Activated CD4-positive, alpha-beta T cell treated with anti-CD3 and anti-CD28 coated beads for 36 hours (primary cell): ENCODE measurements around the gene ICE2. TPM values are rescaled to one million over a fixed set of nuclear protein-coding genes. Genes with fewer than 3 reads are reported as not detected.
"Not testable (repeated sequence)": the region's sequence is repeated elsewhere in the genome, so short reads cannot be mapped to it uniquely, and the experiment has no call there.

Experiments
- ATAC-seq: fragments of 200-7000 bp; cut with Tn5 transposase; one replicate; pipeline ENCODE4 v1.10.0; 2021; ENCODE audit warnings: mild to moderate bottlenecking, moderate library complexity
- CTCF ChIA-PET: fragments of 350-600 bp; sonication (Branson Sonifier 250); formaldehyde crosslinking; loops from one replicate; lab custom pipeline; 2021; ENCODE audit warnings: antibody characterized with exemption; lab: Charles Lee
- POLR2A ChIA-PET: fragments of 350-600 bp; sonication (Branson Sonifier 250); formaldehyde crosslinking; loops from one replicate; lab custom pipeline; 2021; ENCODE audit warnings: antibody characterized with exemption, inconsistent platforms; lab: Charles Lee
- DNase-seq: peaks from one replicate; pipeline ENCODE4 v3.0.0-alpha.2; 2020
- H3K27ac Mint-ChIP-seq: one replicate; pipeline ENCODE4 v1.8.0; 2021; ENCODE audit warnings: mixed read lengths
- H3K27me3 Mint-ChIP-seq: one replicate; pipeline ENCODE4 v1.8.0; 2021; ENCODE audit warnings: mixed read lengths
- H3K36me3 Mint-ChIP-seq: one replicate; pipeline ENCODE4 v1.8.0; 2021; ENCODE audit warnings: low read depth, mixed read lengths
- H3K4me1 Mint-ChIP-seq: one replicate; pipeline ENCODE4 v1.8.0; 2021; ENCODE audit warnings: mixed read lengths
- H3K4me3 Mint-ChIP-seq: one replicate; pipeline ENCODE4 v1.8.0; 2021; ENCODE audit warnings: mild to moderate bottlenecking, moderate library complexity, mixed read lengths
- H3K9me3 Mint-ChIP-seq: one replicate; pipeline ENCODE4 v1.8.0; 2021; ENCODE audit warnings: low read depth, mixed read lengths
- intact Hi-C, 2 experiments: fragments of 100-400 bp; cut with DNase I in 1 of 2; cut with micrococcal nuclease in 1 of 2; formaldehyde crosslinking; loops; one replicate each; pipeline versions ENCODE4 v1.14.2 to v1.15.1; 2022 to 2024; cut with DNase I, micrococcal nuclease
- total RNA-seq, 2 experiments: library from RNA; stranded (reverse); gene quantifications; one replicate each; pipeline ENCODE4 v1.2.3, GENCODE V29; 2021

Gene ICE2
- total RNA-seq, 2 experiments from 2014 or later: 72.8 to 81.6 TPM

- POLR2A ChIA-PET: no interaction called here
- intact Hi-C loops: no loop called here
- H3K27ac Mint-ChIP-seq: no peak overlapping the region
- DNase-seq (no peak), ATAC-seq (no peak)
- CTCF ChIA-PET: interaction anchor here (0.6 to 0.9 kb wide), 3 partner anchors 8 to 94 kb away, joined by 3 to 4 read pairs (median 3); no protein-coding TSS in a partner anchor
- peaks cover 11% of the 10 kb centered on the region for H3K4me1 Mint-ChIP-seq
- no peaks in the 10 kb centered on the region for H3K9me3 Mint-ChIP-seq
- H3K27me3 Mint-ChIP-seq: no peaks in the 10 kb centered on the region
- peaks cover 15% of the 10 kb centered on the region for H3K36me3 Mint-ChIP-seq
- no peak overlapping the region for H3K4me3 Mint-ChIP-seq
These were observed 58.7 kb downstream of the ICE2 start for GRCh38 chr15:60420203-60420716.

- H3K4me1 Mint-ChIP-seq: peaks cover 11% of the 10 kb centered on the region
- no peak overlapping the region for H3K4me3 Mint-ChIP-seq
- peaks cover 15% of the 10 kb centered on the region for H3K36me3 Mint-ChIP-seq
- H3K27me3 Mint-ChIP-seq: no peaks in the 10 kb centered on the region
- DNase-seq (no peak), ATAC-seq (no peak)
- POLR2A ChIA-PET: no interaction called here
- H3K9me3 Mint-ChIP-seq: no peaks in the 10 kb centered on the region
- no peak overlapping the region for H3K27ac Mint-ChIP-seq
- CTCF ChIA-PET: interaction anchor here (0.6 to 0.9 kb wide), 4 partner anchors 9 to 93 kb away, joined by 3 to 4 read pairs (median 3); no protein-coding TSS in a partner anchor
- intact Hi-C loops: no loop called here
These were observed 59.2 kb downstream of the ICE2 start for GRCh38 chr15:60419753-60420152.

DNA sequence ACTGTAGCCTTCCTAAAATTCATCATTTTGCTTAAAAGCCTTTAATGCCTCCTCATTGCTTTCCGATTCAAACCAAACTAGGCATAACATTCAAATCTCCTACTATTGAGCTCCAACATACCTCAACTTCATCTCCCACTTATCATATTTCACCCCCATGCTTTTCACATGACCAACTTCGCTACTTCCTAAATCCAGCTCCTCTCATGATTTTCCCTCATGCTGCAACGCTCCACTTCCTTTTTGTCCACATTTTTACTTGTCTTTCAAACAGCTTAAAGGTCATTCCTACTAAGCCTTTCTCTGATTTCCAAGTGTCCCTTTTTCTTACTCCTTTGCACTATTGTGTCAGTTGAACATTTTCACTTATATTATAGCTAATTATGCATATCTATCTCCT is 60.8 kb downstream of the ICE2 start:
- DNase-seq: no peak
- Mint-ChIP-seq H3K36me3 (peaks cover 6% of the 10 kb centered on the region), H3K27ac (no peak overlapping the region), H3K27me3 (no peaks in the 10 kb centered on the region), H3K9me3 (no peaks in the 10 kb centered on the region), H3K4me3 (no peak overlapping the region), H3K4me1 (no peaks in the 10 kb centered on the region)
- POLR2A ChIA-PET: no interaction called here
- intact Hi-C loops: no loop called here
- CTCF ChIA-PET: interaction anchor here (0.6 to 1.0 kb wide), 3 partner anchors 55 to 498 kb away, joined by 3 to 4 read pairs (median 3); no protein-coding TSS in a partner anchor
- no peak for ATAC-seq

DNA sequence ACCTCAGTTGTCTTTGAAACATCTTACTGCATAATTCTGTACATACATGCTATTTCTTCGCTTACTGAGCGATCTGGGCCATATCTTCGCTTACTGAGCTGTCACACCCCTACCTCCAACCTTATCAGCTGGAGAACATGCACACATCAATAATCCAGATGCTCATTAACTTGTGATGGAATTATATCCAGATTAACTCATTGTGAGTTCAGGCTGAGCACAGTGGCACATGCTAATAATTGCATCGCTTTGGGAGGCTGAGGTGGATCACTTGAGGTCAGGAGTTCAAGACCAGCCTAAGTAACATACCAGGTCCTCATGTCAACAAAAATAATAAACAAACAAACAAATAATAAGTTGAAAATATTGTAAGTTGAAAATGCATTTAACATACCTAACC is 61.8 kb downstream of the ICE2 start:
- Mint-ChIP-seq H3K27me3 (no peaks in the 10 kb centered on the region), H3K4me1 (no peaks in the 10 kb centered on the region), H3K9me3 (no peaks in the 10 kb centered on the region), H3K4me3 (no peak overlapping the region), H3K36me3 (peaks cover 3% of the 10 kb centered on the region), H3K27ac (no peak overlapping the region)
- DNase-seq (no peak), ATAC-seq (no peak)
- ChIA-PET CTCF (no interaction called here), POLR2A (no interaction called here)
- intact Hi-C loops: no loop called here

GRCh38 chr15:60416484-60416883 is 62.5 kb downstream of the ICE2 start:
- H3K9me3 Mint-ChIP-seq: no peaks in the 10 kb centered on the region
- DNase-seq (no peak), ATAC-seq (no peak)
- no peaks in the 10 kb centered on the region for H3K4me1 Mint-ChIP-seq
- no peaks in the 10 kb centered on the region for H3K27me3 Mint-ChIP-seq
- ChIA-PET POLR2A (no interaction called here), CTCF (no interaction called here)
- H3K4me3 Mint-ChIP-seq: no peak overlapping the region
- intact Hi-C loops: no loop called here
- H3K36me3 Mint-ChIP-seq: peaks cover 3% of the 10 kb centered on the region
- H3K27ac Mint-ChIP-seq: no peak overlapping the region

DNA sequence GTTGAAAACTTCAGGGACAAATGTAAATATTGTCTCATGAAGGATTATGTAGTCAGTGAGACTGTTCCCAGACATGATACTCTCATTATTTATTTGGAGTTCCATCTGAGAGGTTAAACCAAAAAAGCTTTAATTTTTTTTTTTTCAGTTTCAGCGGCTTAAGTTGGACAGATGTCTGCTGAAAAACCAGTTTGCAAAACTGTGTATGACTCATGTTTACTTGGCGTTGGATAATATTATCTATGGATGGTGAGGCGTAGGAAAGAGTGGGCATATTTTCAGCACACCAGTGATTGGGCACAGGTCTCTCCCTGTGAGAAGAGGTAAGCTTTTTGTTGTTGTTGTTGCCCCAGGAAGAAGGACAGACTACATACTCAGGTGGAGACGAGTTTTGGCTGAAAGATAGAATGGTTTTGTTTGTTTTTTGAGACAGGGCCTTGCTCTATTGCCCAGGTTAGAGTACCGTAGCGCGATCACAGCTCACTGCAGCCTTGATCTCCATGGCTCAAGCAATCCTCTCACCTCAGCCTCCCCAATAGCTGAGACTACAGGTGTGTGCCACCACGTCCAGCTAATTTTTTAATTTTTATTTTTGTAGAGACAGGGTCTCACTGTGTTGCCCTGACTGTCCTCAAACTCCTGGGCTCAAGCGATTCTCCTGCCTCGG is 64.8 kb downstream of the ICE2 start:
- H3K4me3 Mint-ChIP-seq: no peak overlapping the region
- H3K4me1 Mint-ChIP-seq: peaks cover 1% of the 10 kb centered on the region
- no peak for DNase-seq
- CTCF ChIA-PET: no interaction called here
- no peaks in the 10 kb centered on the region for H3K9me3 Mint-ChIP-seq
- POLR2A ChIA-PET: interaction anchor here (0.5 kb wide), 1 partner anchor 127 kb away, joined by 3 read pairs; no protein-coding TSS in a partner anchor
- peaks cover 1% of the 10 kb centered on the region for H3K36me3 Mint-ChIP-seq
- no peaks in the 10 kb centered on the region for H3K27me3 Mint-ChIP-seq
- intact Hi-C loops: no loop called here
- H3K27ac Mint-ChIP-seq: no peak overlapping the region
- no peak for ATAC-seq

- Mint-ChIP-seq H3K4me1 (peaks cover 7% of the 10 kb centered on the region), H3K4me3 (no peak overlapping the region), H3K27ac (no peak overlapping the region), H3K36me3 (no peaks in the 10 kb centered on the region), H3K9me3 (no peaks in the 10 kb centered on the region), H3K27me3 (no peaks in the 10 kb centered on the region)
- DNase-seq: no peak
- POLR2A ChIA-PET: interaction anchor here (0.5 to 0.6 kb wide), 2 partner anchors 8 to 128 kb away, joined by 3 to 6 read pairs; no protein-coding TSS in a partner anchor
- CTCF ChIA-PET: interaction anchor here (0.5 kb wide), 1 partner anchor 233 kb away, joined by 3 read pairs; no protein-coding TSS in a partner anchor
- intact Hi-C loops: no loop called here
- ATAC-seq: no peak
These were observed 65.6 kb downstream of the ICE2 start for GRCh38 chr15:60413231-60413824.

DNA sequence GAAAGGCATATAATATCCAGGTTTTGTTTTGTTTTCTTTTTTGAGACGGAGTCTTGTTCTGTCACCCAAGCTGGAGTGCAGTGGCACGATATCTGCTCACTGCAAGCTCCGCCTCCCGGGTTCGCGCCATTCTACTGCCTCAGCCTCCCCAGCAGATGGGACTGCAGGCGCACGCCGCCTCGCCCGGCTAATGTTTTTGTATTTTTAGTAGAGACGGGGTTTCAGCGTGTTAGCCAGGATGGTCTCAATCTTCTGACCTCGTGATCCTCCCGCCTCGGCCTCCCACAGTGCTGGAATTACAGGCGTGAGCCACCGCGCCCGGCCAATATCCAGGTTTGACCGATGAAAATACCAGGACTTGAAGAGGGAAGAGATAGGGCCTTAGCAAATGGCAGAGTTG is 66.1 kb downstream of the ICE2 start:
- H3K9me3 Mint-ChIP-seq, H3K27me3 Mint-ChIP-seq, DNase-seq, H3K36me3 Mint-ChIP-seq, H3K4me1 Mint-ChIP-seq, ATAC-seq, H3K4me3 Mint-ChIP-seq, intact Hi-C loops, CTCF ChIA-PET, H3K27ac Mint-ChIP-seq: not testable (repeated sequence)
- POLR2A ChIA-PET: interaction anchor here (0.6 kb wide), 1 partner anchor 9 kb away, joined by 6 read pairs; no protein-coding TSS in a partner anchor

- DNase-seq (no peak), ATAC-seq (no peak)
- H3K4me1 Mint-ChIP-seq: peaks cover 9% of the 10 kb centered on the region
- no peaks in the 10 kb centered on the region for H3K27me3 Mint-ChIP-seq
- H3K36me3 Mint-ChIP-seq: no peaks in the 10 kb centered on the region
- POLR2A ChIA-PET: no interaction called here
- CTCF ChIA-PET: interaction anchor here (0.9 kb wide), 1 partner anchor 11 kb away, joined by 3 read pairs; no protein-coding TSS in a partner anchor
- H3K27ac Mint-ChIP-seq: no peak overlapping the region
- H3K4me3 Mint-ChIP-seq: no peak overlapping the region
- H3K9me3 Mint-ChIP-seq: no peaks in the 10 kb centered on the region
- intact Hi-C loops: no loop called here
These were observed 67.0 kb downstream of the ICE2 start for GRCh38 chr15:60411774-60412425.

- ATAC-seq, H3K4me3 Mint-ChIP-seq, DNase-seq, H3K4me1 Mint-ChIP-seq, intact Hi-C loops, H3K9me3 Mint-ChIP-seq, H3K27me3 Mint-ChIP-seq, H3K27ac Mint-ChIP-seq, H3K36me3 Mint-ChIP-seq: not testable (repeated sequence)
- CTCF ChIA-PET: interaction anchor here (0.6 to 0.7 kb wide), 2 partner anchors 101 to 856 kb away, joined by 3 read pairs; no protein-coding TSS in a partner anchor
- POLR2A ChIA-PET: interaction anchor here (0.6 kb wide), 1 partner anchor 11 kb away, joined by 5 read pairs; no protein-coding TSS in a partner anchor
These were observed 68.6 kb downstream of the ICE2 start for GRCh38 chr15:60410350-60410749.

DNA sequence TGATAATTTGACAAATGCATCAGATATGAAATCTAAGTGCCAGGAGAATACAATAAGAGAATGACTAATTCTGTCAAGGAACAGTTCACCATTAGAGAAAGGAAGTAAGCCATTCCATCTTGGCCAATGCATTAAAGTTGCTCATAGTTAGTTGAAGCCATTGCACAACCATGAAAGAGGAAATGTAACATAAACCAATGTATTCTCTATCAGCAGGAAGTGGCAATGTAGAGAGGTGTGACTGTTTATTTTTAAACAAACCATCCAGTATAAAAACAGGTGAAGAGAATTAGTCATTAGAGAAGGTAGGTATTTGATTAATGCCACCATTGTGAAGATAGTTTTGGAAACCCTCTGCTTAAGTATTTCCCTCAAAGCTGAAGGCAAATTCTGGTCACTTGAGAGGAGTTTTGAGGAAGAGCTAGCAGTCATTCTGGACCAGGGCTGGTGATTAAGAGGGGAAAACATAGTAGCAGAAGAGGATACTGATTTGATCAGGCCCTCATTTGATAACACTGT is 70.4 kb downstream of the ICE2 start:
- POLR2A ChIA-PET: no interaction called here

More for the DNA sequence above, 70.4 kb downstream of the ICE2 start:
- intact Hi-C loops: no loop called here
- peaks cover 9% of the 10 kb centered on the region for H3K4me1 Mint-ChIP-seq
- no peaks in the 10 kb centered on the region for H3K9me3 Mint-ChIP-seq
- DNase-seq: no peak
- no peaks in the 10 kb centered on the region for H3K36me3 Mint-ChIP-seq
- no peak overlapping the region for H3K4me3 Mint-ChIP-seq
- no peak overlapping the region for H3K27ac Mint-ChIP-seq
- ATAC-seq: peak; percentile 66
- H3K27me3 Mint-ChIP-seq: no peaks in the 10 kb centered on the region
- CTCF ChIA-PET: interaction anchor here (2.1 kb wide), 1 partner anchor 49 kb away, joined by 6 read pairs; no protein-coding TSS in a partner anchor
